SK-N-SH treated with all-trans-retinoic acid at 6 μM for 48 hours (cell line): ENCODE measurements around the gene CDKN2B-AS1.

Experiments
- TF ChIP-seq, protein P1 (sequence below): fragments of 250-450 bp; sonication (Bioruptor Pico); IDR thresholded peaks from 2 replicates; pipeline ENCODE4 v1.8.0; 2020; ENCODE audit warnings: mild to moderate bottlenecking, moderate library complexity, borderline replicate concordance
- TF ChIP-seq, protein P2 (sequence below): fragments of 250-450 bp; sonication (Bioruptor Pico); IDR thresholded peaks from 2 replicates; pipeline ENCODE4 v1.5.0; 2020; ENCODE audit warnings: mild to moderate bottlenecking, moderate library complexity

DNA sequence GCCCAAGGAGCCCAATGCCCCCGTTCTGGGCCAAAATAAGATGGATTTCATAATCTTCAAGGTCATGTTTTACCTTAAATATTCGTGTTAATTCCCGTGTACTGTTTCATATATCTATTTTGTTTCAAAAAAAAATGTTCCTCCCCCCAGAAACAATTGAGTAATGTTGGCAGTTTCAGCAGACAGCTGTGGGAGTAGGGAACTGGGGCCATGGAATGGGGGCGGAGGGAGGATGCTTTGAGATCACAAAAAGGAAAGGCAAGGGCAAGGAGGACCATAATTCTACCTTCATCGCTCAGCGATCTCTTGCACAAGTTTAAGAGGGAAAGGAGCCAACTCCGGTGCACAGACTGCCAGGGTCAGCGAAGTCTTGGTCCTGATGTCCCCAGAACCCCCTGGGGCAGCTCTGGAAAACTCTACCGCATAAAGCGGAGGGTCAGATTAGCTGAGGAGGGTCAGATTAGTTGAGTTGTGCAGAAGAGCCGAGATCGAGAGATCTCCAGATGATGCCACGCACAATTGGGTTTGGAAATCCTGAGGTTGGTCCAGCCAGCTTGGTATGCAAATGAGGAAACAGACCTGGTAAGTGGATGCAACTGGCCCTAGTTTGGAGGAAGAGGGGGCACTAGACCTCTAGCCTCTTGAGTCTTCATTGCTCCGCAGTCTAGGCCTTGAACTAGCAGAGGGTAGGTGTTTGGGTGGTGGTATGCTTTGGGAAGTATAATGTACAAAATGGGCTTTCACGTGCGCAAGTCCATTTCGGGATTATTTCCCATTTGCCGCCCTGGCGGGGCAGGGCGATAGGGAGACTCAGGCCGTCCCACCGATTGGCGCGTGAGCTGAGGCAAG lies 24.4 kb upstream of the CDKN2B-AS1 start:
- TF ChIP-seq, protein P1, sequence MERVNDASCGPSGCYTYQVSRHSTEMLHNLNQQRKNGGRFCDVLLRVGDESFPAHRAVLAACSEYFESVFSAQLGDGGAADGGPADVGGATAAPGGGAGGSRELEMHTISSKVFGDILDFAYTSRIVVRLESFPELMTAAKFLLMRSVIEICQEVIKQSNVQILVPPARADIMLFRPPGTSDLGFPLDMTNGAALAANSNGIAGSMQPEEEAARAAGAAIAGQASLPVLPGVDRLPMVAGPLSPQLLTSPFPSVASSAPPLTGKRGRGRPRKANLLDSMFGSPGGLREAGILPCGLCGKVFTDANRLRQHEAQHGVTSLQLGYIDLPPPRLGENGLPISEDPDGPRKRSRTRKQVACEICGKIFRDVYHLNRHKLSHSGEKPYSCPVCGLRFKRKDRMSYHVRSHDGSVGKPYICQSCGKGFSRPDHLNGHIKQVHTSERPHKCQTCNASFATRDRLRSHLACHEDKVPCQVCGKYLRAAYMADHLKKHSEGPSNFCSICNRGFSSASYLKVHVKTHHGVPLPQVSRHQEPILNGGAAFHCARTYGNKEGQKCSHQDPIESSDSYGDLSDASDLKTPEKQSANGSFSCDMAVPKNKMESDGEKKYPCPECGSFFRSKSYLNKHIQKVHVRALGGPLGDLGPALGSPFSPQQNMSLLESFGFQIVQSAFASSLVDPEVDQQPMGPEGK (CRISPR knock-in tag): no peak
- TF ChIP-seq, protein P2, sequence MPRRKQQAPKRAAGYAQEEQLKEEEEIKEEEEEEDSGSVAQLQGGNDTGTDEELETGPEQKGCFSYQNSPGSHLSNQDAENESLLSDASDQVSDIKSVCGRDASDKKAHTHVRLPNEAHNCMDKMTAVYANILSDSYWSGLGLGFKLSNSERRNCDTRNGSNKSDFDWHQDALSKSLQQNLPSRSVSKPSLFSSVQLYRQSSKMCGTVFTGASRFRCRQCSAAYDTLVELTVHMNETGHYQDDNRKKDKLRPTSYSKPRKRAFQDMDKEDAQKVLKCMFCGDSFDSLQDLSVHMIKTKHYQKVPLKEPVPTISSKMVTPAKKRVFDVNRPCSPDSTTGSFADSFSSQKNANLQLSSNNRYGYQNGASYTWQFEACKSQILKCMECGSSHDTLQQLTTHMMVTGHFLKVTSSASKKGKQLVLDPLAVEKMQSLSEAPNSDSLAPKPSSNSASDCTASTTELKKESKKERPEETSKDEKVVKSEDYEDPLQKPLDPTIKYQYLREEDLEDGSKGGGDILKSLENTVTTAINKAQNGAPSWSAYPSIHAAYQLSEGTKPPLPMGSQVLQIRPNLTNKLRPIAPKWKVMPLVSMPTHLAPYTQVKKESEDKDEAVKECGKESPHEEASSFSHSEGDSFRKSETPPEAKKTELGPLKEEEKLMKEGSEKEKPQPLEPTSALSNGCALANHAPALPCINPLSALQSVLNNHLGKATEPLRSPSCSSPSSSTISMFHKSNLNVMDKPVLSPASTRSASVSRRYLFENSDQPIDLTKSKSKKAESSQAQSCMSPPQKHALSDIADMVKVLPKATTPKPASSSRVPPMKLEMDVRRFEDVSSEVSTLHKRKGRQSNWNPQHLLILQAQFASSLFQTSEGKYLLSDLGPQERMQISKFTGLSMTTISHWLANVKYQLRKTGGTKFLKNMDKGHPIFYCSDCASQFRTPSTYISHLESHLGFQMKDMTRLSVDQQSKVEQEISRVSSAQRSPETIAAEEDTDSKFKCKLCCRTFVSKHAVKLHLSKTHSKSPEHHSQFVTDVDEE: no peak
